Right atrium auricular region (tissue), 2 donors: ENCODE measurements around the gene UBE3B. TPM values are rescaled to one million over a fixed set of nuclear protein-coding genes. Genes with fewer than 3 reads are reported as not detected.
A peak's percentile ranks its signal among the peaks of the same experiment; 100 is the strongest.

Experiments
- DNase-seq: peaks from one replicate; pipeline ENCODE4 v3.0.0-alpha.2; 2019; ENCODE audit warnings: low spot score
- H3K27ac ChIP-seq, 2 donors: fragments of 200-600 bp; sonication (generic); 1 replicate in 1 of 2; 2 replicates in 1 of 2; pipeline ENCODE4 v1.5.1; 2016 to 2019
- H3K27me3 ChIP-seq, 2 donors: fragments of 200-600 bp; sonication (generic); one replicate each; pipeline versions ENCODE4 v1.5.1 to v1.6.0; 2017 to 2019
- H3K36me3 ChIP-seq: fragments of 200-600 bp; sonication (generic); one replicate; pipeline ENCODE4 v1.5.1; 2016
- H3K4me1 ChIP-seq, 2 donors: fragments of 200-600 bp; sonication (generic); one replicate each; pipeline versions ENCODE4 v1.5.1 to v1.6.0; 2017 to 2019
- H3K4me3 ChIP-seq, 2 donors: fragments of 200-600 bp; sonication (generic); 1 replicate in 1 of 2; 2 replicates in 1 of 2; pipeline ENCODE4 v1.5.1; 2017 to 2019; ENCODE audit warnings: mild to moderate bottlenecking in 1 of 2, moderate library complexity in 1 of 2
- H3K9me3 ChIP-seq, 2 donors: fragments of 200-600 bp; sonication (generic); one replicate each; pipeline ENCODE4 v1.5.1; 2019
- total RNA-seq, 2 donors: library from RNA; depleted of rRNA; stranded (reverse); fragments of >200 nt; gene quantifications; one replicate each; pipeline ENCODE4 v1.1.0, GENCODE V29; 2016
- TF ChIP-seq, protein P1 (sequence below), 2 donors: fragments of 200-600 bp; sonication (generic); IDR thresholded peaks; one replicate each; pipeline ENCODE4 v1.5.1; 2019; ENCODE audit warnings: antibody characterized with exemption in 2 of 2

Gene UBE3B
- total RNA-seq, 2 donors from 2014 or later: 41.7 to 71.8 TPM

DNA sequence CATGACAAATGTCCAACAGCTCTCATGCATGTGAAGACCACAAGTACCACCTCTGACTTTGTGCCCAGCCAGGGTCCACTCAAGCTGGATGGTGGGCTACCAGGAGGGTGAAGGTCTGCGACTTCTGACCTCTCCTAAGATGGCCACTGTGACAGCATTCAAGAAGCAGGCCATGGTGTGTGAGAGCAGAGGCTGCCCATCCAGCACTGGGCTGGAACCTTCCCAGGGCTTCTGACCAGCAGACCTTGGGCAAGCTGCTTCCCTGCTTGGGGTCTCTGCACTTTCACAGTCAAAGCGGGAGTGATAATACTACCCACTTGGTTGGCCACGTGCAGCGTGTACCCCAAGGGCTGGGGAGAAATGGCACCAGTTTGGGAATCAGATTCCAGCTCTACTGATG, 85.4 kb downstream of the UBE3B start:
- Histone ChIP-seq H3K9me3 (no peaks in the 10 kb centered on the region), H3K27me3 (no peaks in the 10 kb centered on the region), H3K36me3 (peaks cover 15% of the 10 kb centered on the region), H3K27ac (no peak overlapping the region), H3K4me3 (no peak overlapping the region), H3K4me1 (peaks cover 0 to 6% of the 10 kb centered on the region in 2 donors)
- TF ChIP-seq, protein P1, sequence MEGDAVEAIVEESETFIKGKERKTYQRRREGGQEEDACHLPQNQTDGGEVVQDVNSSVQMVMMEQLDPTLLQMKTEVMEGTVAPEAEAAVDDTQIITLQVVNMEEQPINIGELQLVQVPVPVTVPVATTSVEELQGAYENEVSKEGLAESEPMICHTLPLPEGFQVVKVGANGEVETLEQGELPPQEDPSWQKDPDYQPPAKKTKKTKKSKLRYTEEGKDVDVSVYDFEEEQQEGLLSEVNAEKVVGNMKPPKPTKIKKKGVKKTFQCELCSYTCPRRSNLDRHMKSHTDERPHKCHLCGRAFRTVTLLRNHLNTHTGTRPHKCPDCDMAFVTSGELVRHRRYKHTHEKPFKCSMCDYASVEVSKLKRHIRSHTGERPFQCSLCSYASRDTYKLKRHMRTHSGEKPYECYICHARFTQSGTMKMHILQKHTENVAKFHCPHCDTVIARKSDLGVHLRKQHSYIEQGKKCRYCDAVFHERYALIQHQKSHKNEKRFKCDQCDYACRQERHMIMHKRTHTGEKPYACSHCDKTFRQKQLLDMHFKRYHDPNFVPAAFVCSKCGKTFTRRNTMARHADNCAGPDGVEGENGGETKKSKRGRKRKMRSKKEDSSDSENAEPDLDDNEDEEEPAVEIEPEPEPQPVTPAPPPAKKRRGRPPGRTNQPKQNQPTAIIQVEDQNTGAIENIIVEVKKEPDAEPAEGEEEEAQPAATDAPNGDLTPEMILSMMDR (IDR thresholded peaks at IDR 0.05): no peak
- no peak for DNase-seq

DNA sequence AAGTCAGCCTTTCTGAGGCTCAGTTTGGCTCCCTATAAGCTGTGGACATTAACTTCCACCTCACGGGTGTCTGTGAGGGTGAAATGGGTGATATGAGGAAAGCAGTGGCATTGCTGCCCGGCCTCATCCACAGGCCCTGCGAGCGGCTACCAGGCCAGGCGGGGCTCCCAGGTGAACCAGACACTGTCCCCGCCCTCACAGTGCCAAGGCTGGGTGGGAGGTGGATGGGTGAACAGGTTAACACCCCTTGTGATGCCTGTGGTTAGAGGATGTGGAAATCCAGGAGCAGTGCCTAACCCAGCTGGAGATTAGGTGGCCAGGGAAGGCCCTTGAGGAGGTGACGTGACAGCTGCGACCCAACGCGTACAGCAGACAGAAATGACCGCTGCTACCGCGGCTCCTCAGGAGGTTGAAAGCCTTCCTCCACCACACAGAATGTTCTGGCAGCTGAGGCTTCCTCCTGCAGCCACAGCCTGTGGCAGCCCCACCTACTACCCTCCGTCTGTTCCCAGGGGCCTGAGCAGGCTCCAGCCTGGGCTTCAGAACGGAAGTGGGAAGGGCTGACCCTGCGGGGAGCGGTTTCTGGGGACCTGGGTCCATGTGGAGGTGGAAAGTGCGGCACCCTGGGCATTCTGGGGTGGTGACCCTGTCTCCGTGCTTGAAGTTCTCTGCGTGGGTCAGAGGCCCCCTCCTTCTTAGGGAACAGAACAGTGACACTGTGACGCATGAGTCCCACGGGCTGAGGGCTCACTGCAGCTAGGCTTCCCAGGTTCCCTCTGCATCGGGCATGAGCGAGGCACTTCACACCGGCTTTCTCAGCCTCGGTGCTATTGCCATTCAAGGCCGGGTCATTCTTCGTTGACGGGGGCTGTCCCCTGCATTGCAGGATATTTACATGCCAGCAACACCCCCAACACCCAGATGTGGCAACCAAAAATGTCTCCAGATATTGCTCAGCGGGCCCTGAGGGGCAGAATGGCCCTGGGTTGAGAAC, 86.2 kb downstream of the UBE3B start:
- peak overlapping the region in 1 of 2 donors; percentile 14 for H3K4me3 ChIP-seq
- H3K9me3 ChIP-seq: no peaks in the 10 kb centered on the region
- H3K27ac ChIP-seq: peak overlapping the region in 1 of 2 donors; percentile 27

DNA sequence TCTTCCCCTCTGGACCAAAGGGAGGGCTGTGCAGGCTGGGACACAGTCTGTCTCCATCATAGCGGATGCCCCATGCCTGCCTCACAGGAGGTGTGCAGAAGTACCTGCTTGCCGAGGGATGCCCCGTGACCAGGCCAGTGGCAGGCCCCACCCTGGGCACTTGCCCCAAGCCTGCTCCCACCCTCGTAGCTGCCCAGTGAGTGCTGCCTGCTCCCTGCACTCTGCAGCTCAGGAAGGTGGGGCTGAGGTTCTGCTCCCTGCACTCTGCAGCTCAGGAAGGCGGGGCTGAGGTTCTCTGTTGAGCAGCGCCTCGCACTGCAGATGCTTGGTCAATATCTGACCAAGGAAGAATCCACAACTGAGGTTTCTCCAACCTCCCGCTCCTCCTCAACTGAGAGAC, 89.0 kb downstream of the UBE3B start:
- Histone ChIP-seq H3K36me3 (peaks cover 25% of the 10 kb centered on the region), H3K4me3 (no peak overlapping the region), H3K4me1 (peaks cover 0 to 6% of the 10 kb centered on the region in 2 donors), H3K9me3 (no peaks in the 10 kb centered on the region), H3K27me3 (no peaks in the 10 kb centered on the region), H3K27ac (no peak overlapping the region)
- no peak for DNase-seq
- TF ChIP-seq, protein P1 (IDR thresholded peaks at IDR 0.05): no peak

More for the DNA sequence above, 86.2 kb downstream of the UBE3B start:
- Histone ChIP-seq H3K4me1 (peaks cover 0 to 6% of the 10 kb centered on the region in 2 donors), H3K27me3 (no peaks in the 10 kb centered on the region), H3K36me3 (peaks cover 22% of the 10 kb centered on the region)
- TF ChIP-seq, protein P1 (IDR thresholded peaks at IDR 0.05): no peak
- DNase-seq: no peak

DNA sequence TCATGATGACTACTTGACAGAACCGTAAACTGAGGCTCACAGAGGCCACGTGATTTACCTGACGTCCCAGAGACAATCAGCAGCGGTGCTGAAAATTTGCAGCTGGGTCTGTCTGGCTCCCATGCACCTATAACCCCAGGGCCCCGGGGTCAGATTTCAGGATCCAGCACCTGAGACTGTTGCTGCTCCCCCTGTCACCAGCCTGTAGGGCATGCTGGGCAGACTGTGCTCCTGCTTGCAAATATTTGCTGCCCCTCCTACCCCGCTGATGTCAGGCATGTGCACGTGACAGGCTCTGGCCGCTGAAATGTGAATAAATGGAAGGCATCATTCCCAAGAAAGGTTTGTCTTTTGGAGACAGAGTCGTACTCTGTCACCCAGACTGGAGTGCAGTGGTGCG, 89.9 kb downstream of the UBE3B start:
- H3K36me3 ChIP-seq: peaks cover 25% of the 10 kb centered on the region
- no peak for DNase-seq
- no peaks in the 10 kb centered on the region for H3K27me3 ChIP-seq
- no peak overlapping the region for H3K4me3 ChIP-seq
- no peaks in the 10 kb centered on the region for H3K9me3 ChIP-seq
- no peak overlapping the region for H3K27ac ChIP-seq
- H3K4me1 ChIP-seq: peaks cover 0 to 6% of the 10 kb centered on the region in 2 donors
- TF ChIP-seq, protein P1 (IDR thresholded peaks at IDR 0.05): no peak

DNA sequence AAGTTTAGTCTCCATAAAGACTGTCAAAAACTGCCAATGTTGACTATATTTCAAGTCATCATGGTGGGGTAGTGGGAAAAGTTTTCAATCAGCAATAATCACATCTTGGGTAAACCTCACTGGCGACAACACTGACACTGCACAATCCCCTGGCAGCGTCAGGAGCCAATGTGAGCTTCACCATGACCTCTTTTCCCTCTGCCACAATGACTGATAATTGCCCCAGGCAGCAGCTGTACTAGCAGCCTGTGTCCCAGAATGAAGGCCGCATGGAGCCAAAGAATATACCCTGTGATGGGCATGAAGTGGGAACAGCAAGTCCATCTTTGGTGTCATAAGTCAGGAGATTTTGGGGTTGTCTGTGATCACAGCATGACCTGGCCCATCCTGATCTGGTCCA, 90.5 kb downstream of the UBE3B start:
- Histone ChIP-seq H3K4me1 (peaks cover 0 to 11% of the 10 kb centered on the region in 2 donors), H3K9me3 (no peaks in the 10 kb centered on the region), H3K36me3 (peaks cover 25% of the 10 kb centered on the region), H3K27ac (no peak overlapping the region), H3K27me3 (no peaks in the 10 kb centered on the region), H3K4me3 (no peak overlapping the region)
- TF ChIP-seq, protein P1 (IDR thresholded peaks at IDR 0.05): no peak
- DNase-seq: no peak
